MM.1S (cell line): ENCODE measurements around the gene IL1RAPL1.

Experiments used
- CTCF ChIP-seq: fragments of 300-600 bp; sonication (generic); IDR thresholded peaks from 2 replicates; pipeline ENCODE4 v1.5.1; 2016; ENCODE audit warnings: antibody characterized with exemption, low read length, mixed read lengths
- EZH2 ChIP-seq: fragments of 300-600 bp; sonication (generic); optimal IDR thresholded peaks from 2 replicates; pipeline ENCODE3; 2017; ENCODE audit warnings: low read depth, mild to moderate bottlenecking, antibody characterized with exemption, low read length, mixed read lengths

- peak; percentile 56 for TF ChIP-seq CTCF
- no peak for TF ChIP-seq EZH2
Observed at GRCh38 chrX:29478336-29479069, 891.3 kb downstream of the IL1RAPL1 start.
